RWPE1 (cell line): ENCODE results near the gene TCAP.

Experiments
- CTCF ChIA-PET: fragments of 350-600 bp; sonication (Branson Sonifier 250); formaldehyde crosslinking; extraction: SDS; loops from one replicate; lab custom pipeline; 2021; lab: Yijun Ruan, JAX
- POLR2A ChIA-PET: fragments of 400-600 bp; formaldehyde crosslinking; extraction: SDS; loops from one replicate; lab custom pipeline; 2020; ENCODE audit warnings: antibody characterized with exemption; ENCODE audit not compliant: low non-redundant PET; lab: Yijun Ruan, JAX
- DNase-seq: peaks from one replicate; pipeline ENCODE4 v3.0.0; 2012; ENCODE audit warnings: low spot score
- H3K27ac ChIP-seq: fragments of 450-650 bp; 2 replicates; pipeline ENCODE4 v1.5.1; 2017
- CTCF ChIP-seq: fragments of 450-650 bp; conservative IDR thresholded peaks from 2 replicates; pipeline ENCODE4 v1.5.1; 2017; ENCODE audit warnings: low read depth, mild to moderate bottlenecking

Gene TCAP

GRCh38 chr17:39677542-39678339 is 12.6 kb downstream of the TCAP start:
- no peak for TF ChIP-seq CTCF
- CTCF ChIA-PET, result interaction anchor here (0.7 to 1.1 kb wide), 2 partner anchors 11 to 16 kb away, joined by 3 read pairs; no protein-coding TSS in a partner anchor
- DNase-seq, result no peak
- POLR2A ChIA-PET, result no interaction called here
- H3K27ac ChIP-seq, result peak overlapping the region; percentile 19; the same call in 1 of the 2 replicates

- TF ChIP-seq CTCF, result no peak
- CTCF ChIA-PET, result interaction anchor here (0.7 to 1.1 kb wide), 2 partner anchors 12 to 17 kb away, joined by 3 read pairs; no protein-coding TSS in a partner anchor
- no peak overlapping the region for H3K27ac ChIP-seq
- no peak for DNase-seq
- POLR2A ChIA-PET, result interaction anchor here (0.6 kb wide), 1 partner anchor 11 kb away, joined by 3 read pairs; no protein-coding TSS in a partner anchor
These were observed 13.4 kb downstream of the TCAP start for GRCh38 chr17:39678340-39679116.

- POLR2A ChIA-PET, result interaction anchor here (0.6 kb wide), 1 partner anchor 10 kb away, joined by 3 read pairs; no protein-coding TSS in a partner anchor
- H3K27ac ChIP-seq, result no peak overlapping the region
- DNase-seq, result no peak
These were observed 14.5 kb downstream of the TCAP start for GRCh38 chr17:39679521-39680192.

GRCh38 chr17:39683295-39683939 is 18.3 kb downstream of the TCAP start:
- no peak for DNase-seq
- ChIA-PET POLR2A (no interaction called here), CTCF (no interaction called here)
- TF ChIP-seq CTCF, result no peak
- no peak overlapping the region for H3K27ac ChIP-seq

More at GRCh38 chr17:39679521-39680192, 14.5 kb downstream of the TCAP start:
- CTCF ChIA-PET, result interaction anchor here (0.6 to 0.7 kb wide), 2 partner anchors 11 to 58 kb away, joined by 3 to 6 read pairs; partner anchors contain the start of gene PNMT
- TF ChIP-seq CTCF, result no peak

GRCh38 chr17:39684369-39685192 is 19.4 kb downstream of the TCAP start:
- POLR2A ChIA-PET, result no interaction called here

More at GRCh38 chr17:39684369-39685192, 19.4 kb downstream of the TCAP start:
- CTCF ChIA-PET, result interaction anchor here (0.7 kb wide), 1 partner anchor 10 kb away, joined by 3 read pairs; no protein-coding TSS in a partner anchor
- TF ChIP-seq CTCF, result no peak
- no peak overlapping the region for H3K27ac ChIP-seq
- DNase-seq, result no peak
